Measurements from ENCODE around the gene FASTKD2. TPM values are rescaled to one million over a fixed set of nuclear protein-coding genes. Genes with fewer than 3 reads are reported as not detected.

The FASTKD2 gene
- 10 to 100 TPM; 19.3 to 23.3 (median 21.7) TPM for total RNA-seq
- long read RNA-seq, donor 1, transcript FASTKD2-201 (12 exons, 3,188 nt), result major isoform, 17 of 41 reads
- long read RNA-seq, donor 1, transcript FASTKD2-202 (12 exons, 2,586 nt), result minor isoform, 10 of 41 reads
- long read RNA-seq, donor 1, partial matches to known transcripts, result 5 of 41 reads
- long read RNA-seq, donor 1, other reads (novel, unspliced or antisense), result 8 of 41 reads
- long read RNA-seq, donor 2, transcript FASTKD2-201 (12 exons, 3,188 nt), result major isoform, 14 of 23 reads
- long read RNA-seq, donor 2, transcript FASTKD2-202 (12 exons, 2,586 nt), result minor isoform, 5 of 23 reads
- long read RNA-seq, donor 2, partial matches to known transcripts, result 2 of 23 reads
- long read RNA-seq, donor 2, other reads (novel, unspliced or antisense), result 1 of 23 reads

GRCh38 chr2:206765242-206766056 lies at the start of gene FASTKD2, which contains the start of gene MDH1B:
FASTKD2 (plus strand) TSS chr2:206765606; CDS start chr2:206766694, 1,088 bp downstream.
MDH1B (minus strand) TSS chr2:206765328; CDS start chr2:206765271, 57 bp downstream.
- no peaks in the 10 kb centered on the region for H3K9me3 ChIP-seq
- peak within 1 kb of the TSS; percentile 64 for H3K4me3 ChIP-seq
- intact Hi-C loops (cut with DNase I, micrococcal nuclease), result no loop called here

GRCh38 chr2:206716623-206717022 lies 48.8 kb upstream of the FASTKD2 start:
- Histone ChIP-seq H3K4me1 (ENCODE audit: low read depth) (no peaks in the 10 kb centered on the region), H3K9me3 (no peaks in the 10 kb centered on the region), H3K4me3 (no peak overlapping the region), H3K36me3 (ENCODE audit: low read depth) (no peaks in the 10 kb centered on the region)
- no peak for TF ChIP-seq CTCF (IDR thresholded peaks at IDR 0.05)
- no peak for DNase-seq
- intact Hi-C loops (cut with DNase I, micrococcal nuclease), result no loop called here
- no peak for ATAC-seq

More at GRCh38 chr2:206765242-206766056, at the start of gene FASTKD2, which contains the start of gene MDH1B:
- TF ChIP-seq CTCF (IDR thresholded peaks at IDR 0.05), result no peak
- peak; percentile 97 for ATAC-seq
- Histone ChIP-seq H3K36me3 (ENCODE audit: low read depth) (no peaks in the 10 kb centered on the region), H3K4me1 (ENCODE audit: low read depth) (peaks cover 10% of the 10 kb centered on the region)
- DNase-seq, result peak; percentile 86 to 89 (median 88)

- no peaks in the 10 kb centered on the region for H3K36me3 ChIP-seq (ENCODE audit: low read depth)
- no peak for ATAC-seq
- no peak for TF ChIP-seq CTCF (IDR thresholded peaks at IDR 0.05)
Observed at GRCh38 chr2:206718296-206718695, 47.1 kb upstream of the FASTKD2 start, which contains the start of gene DYTN. DYTN (minus strand) TSS chr2:206718396; CDS start chr2:206718279, 117 bp downstream.

GRCh38 chr2:206721256-206721920 lies 44.0 kb upstream of the FASTKD2 start:
- no peak overlapping the region for H3K4me3 ChIP-seq
- no peak for DNase-seq
- no peaks in the 10 kb centered on the region for H3K36me3 ChIP-seq (ENCODE audit: low read depth)
- no peaks in the 10 kb centered on the region for H3K4me1 ChIP-seq (ENCODE audit: low read depth)
- no peak for ATAC-seq
- TF ChIP-seq CTCF (IDR thresholded peaks at IDR 0.05), result no peak
- H3K9me3 ChIP-seq, result no peaks in the 10 kb centered on the region
- intact Hi-C loops (cut with DNase I, micrococcal nuclease), result no loop called here

More at GRCh38 chr2:206718296-206718695, 47.1 kb upstream of the FASTKD2 start, which contains the start of gene DYTN:
- no peak for DNase-seq
- no peaks in the 10 kb centered on the region for H3K4me1 ChIP-seq (ENCODE audit: low read depth)
- H3K9me3 ChIP-seq, result no peaks in the 10 kb centered on the region
- H3K4me3 ChIP-seq, result no peak within 1 kb of the TSS
- intact Hi-C loops (cut with DNase I, micrococcal nuclease), result no loop called here

- ATAC-seq, result no peak
- no peaks in the 10 kb centered on the region for H3K36me3 ChIP-seq (ENCODE audit: low read depth)
- no peak overlapping the region for H3K4me3 ChIP-seq
- DNase-seq, result no peak
- TF ChIP-seq CTCF (IDR thresholded peaks at IDR 0.05), result no peak
- no peaks in the 10 kb centered on the region for H3K9me3 ChIP-seq
- intact Hi-C loops (cut with DNase I, micrococcal nuclease), result no loop called here
- H3K4me1 ChIP-seq (ENCODE audit: low read depth), result no peaks in the 10 kb centered on the region
Observed at GRCh38 chr2:206723288-206723687, 42.1 kb upstream of the FASTKD2 start.
